Hindlimb muscle (tissue), 1 donor: ENCODE results near the gene B4GALNT3. TPM values are rescaled to one million over a fixed set of nuclear protein-coding genes. Genes with fewer than 3 reads are reported as not detected.

Source experiments
- DNase-seq: peaks from one replicate; pipeline ENCODE4 v3.0.0-alpha.2; 2013
- polyA plus RNA-seq: library from polyadenylated mRNA; unstranded; fragments of 120-200 nt; gene quantifications from one replicate; pipeline ENCODE4 v1.2.1, GENCODE V29; 2013; ENCODE audit not compliant: insufficient read length

Gene B4GALNT3
- polyA plus RNA-seq, 1 donor = 12.9 TPM

GRCh38 chr12:597926-598568, 138.3 kb downstream of the B4GALNT3 start:
- no peak for DNase-seq

GRCh38 chr12:599756-600155, 140.0 kb downstream of the B4GALNT3 start:
- DNase-seq = no peak

- no peak for DNase-seq
These were observed 142.4 kb downstream of the B4GALNT3 start for GRCh38 chr12:601976-602699.

GRCh38 chr12:602700-603068, 142.9 kb downstream of the B4GALNT3 start:
- no peak for DNase-seq

- no peak for DNase-seq
These were observed 145.2 kb downstream of the B4GALNT3 start for GRCh38 chr12:604956-605355.

- DNase-seq = peak; percentile 54
These were observed 147.8 kb downstream of the B4GALNT3 start for GRCh38 chr12:607541-608001.

- no peak for DNase-seq
These were observed 148.7 kb downstream of the B4GALNT3 start for GRCh38 chr12:608413-608812.

GRCh38 chr12:608921-609320, 149.2 kb downstream of the B4GALNT3 start:
- no peak for DNase-seq

GRCh38 chr12:611721-612120, 152.0 kb downstream of the B4GALNT3 start:
- no peak for DNase-seq

- no peak for DNase-seq
These were observed 152.6 kb downstream of the B4GALNT3 start for GRCh38 chr12:612293-612692.

GRCh38 chr12:612886-613285, 153.1 kb downstream of the B4GALNT3 start:
- DNase-seq = no peak

Other genes with a start within 250 kb of the B4GALNT3 start
- 0.75 TPM for gene SLC6A12, start 245.8 kb upstream of the B4GALNT3 start, polyA plus RNA-seq
- gene SLC6A13, start 197.1 kb upstream of the B4GALNT3 start, polyA plus RNA-seq = 6.3 TPM
- gene KDM5A, start 70.6 kb upstream of the B4GALNT3 start, polyA plus RNA-seq = 26.0 TPM
- gene CCDC77, start 58.3 kb upstream of the B4GALNT3 start, polyA plus RNA-seq = 9.5 TPM
- 3.2 TPM for gene NINJ2, start 203.5 kb downstream of the B4GALNT3 start, polyA plus RNA-seq